Cerebellar cortex (tissue), 1 donor: ENCODE measurements around the gene NHLRC3.
"Not testable (repeated sequence)": the region's sequence is repeated elsewhere in the genome, so short reads cannot be mapped to it uniquely, and the experiment has no call there.

Experiments
- DNase-seq: peaks from one replicate; pipeline ENCODE4 v3.0.0-alpha.2; 2015; ENCODE audit warnings: low spot score

NHLRC3 gene

DNA sequence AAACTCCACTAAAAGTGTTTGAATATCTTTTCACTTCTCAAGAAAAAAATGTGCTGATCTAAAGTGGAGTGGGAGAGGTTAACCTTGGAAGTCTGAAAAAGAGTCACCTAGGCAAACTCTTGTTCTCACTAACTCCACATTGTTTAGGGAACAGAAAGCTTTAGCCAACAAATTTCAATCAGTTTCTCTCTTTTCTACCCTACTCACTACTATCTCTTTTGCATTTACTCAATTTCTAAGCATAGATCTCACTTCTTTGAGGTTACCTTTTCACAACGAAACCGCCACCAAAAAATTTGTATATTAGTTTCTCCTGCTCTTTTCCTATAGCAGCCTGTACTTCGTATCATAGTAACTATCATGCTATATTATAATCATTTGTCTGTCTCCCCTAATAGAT lies 6.3 kb downstream of the NHLRC3 start:
- no peak for DNase-seq

DNA sequence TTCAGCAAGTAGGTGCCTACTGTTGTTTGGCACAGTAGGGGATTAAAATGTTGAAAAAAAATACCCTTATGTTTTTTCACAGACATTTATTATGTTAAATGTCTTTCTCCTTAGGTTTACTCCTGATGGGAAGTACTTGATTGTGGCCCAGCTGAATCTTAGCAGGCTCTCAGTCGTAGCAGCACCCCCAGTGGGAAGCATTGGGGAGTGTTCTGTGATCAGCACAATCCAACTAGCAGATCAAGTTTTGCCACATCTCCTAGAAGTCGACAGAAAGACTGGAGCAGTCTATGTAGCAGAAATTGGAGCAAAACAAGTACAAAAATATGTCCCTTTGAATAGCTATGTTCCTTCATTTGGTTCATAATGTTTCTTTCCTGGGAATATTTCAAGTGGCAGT lies 9.3 kb downstream of the NHLRC3 start:
- DNase-seq = no peak

DNA sequence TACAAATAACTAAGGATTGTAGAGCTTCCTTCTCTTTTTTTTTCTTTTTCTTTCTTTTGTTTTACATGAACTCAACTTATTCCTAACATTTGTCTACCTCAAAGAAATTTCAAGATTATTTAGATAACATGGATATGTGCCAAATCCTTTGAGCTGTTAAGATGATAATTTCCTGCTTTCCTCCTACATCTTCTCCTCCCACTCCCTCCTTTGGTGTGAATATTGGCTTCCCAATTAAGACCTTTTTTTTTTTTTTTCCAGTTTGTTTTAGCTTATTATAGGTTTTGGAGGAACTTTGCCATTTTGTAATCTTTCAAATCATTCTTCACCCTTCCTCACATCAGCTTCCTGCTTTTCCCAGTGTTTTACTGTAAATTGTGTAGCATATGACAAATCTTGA lies 10.6 kb downstream of the NHLRC3 start:
- DNase-seq = no peak

DNA sequence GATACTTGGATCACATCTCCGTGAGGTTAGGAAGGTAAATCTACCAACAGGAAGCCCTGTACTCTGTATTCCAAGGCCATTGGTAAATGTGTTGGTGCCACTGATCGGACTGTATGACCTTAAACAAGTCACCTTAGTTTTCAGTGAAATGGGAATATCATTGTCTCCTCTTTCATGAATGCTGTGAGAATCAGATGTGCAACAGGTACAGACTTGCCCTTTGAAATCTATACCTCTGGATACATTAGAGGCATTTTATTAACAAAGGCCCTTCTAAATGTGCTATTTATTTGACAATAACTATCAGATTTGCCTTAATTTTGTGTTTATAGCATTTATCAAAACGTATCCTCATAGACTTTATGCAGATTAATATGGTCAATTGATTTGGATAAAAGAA lies 11.0 kb downstream of the NHLRC3 start:
- no peak for DNase-seq

DNA sequence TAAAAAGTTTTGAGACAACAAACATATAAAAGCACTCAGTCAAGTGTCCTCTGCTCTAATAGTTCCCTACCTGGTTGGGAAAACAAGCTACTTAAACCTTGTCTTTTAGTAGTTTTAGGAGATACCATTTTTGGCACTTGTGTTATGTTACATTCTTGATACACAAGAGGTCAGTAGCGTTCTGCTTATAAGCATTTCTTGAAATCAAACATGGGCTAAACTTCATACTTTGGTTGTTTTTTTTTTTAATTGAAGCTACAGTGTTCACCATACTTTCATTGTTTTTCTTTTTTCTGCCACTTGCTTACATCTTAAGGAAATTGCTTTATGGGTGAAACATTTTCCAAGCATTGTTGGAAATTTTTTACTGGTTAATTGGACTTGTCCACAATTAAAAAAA lies 12.9 kb downstream of the NHLRC3 start:
- DNase-seq = peak; percentile 72

DNA sequence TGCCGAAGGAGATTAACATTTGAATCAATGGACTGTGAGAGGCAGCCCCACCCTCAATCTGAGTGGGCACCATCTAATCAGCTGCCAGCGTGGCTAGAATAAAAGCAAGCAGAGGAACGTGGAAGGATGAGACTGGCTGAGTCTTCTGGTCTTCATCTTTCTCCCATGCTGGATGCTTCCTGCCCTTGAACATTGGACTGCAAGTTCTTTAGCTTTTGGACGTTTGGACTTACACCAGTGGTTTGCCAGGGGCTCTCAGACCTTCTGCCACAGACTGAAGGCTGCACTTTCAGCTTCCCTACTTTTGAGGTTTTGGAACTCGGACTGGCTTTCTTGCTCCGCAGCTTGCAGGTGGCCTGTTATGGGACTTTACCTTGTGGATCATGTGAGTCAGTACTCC lies 14.7 kb downstream of the NHLRC3 start:
- no peak for DNase-seq

DNA sequence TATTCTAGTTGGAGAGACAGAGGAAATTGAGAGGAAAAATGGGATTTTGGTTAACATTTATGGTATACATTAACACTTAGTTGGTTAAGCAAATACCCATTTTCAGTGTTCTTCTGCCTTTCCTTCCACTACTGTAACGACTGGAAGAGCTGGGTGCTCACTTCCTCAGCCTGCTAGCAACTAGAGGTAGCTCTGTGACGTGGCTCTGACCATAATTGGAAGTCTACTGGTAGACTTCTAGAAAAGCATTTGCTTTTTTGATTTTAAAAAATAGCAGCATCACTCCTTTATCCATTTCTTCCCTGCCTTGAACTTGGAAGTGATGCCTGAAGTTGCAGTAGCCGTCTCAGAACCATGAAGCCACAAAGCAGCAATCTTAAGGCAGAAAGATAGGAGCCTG lies 15.9 kb downstream of the NHLRC3 start:
- DNase-seq = no peak

DNA sequence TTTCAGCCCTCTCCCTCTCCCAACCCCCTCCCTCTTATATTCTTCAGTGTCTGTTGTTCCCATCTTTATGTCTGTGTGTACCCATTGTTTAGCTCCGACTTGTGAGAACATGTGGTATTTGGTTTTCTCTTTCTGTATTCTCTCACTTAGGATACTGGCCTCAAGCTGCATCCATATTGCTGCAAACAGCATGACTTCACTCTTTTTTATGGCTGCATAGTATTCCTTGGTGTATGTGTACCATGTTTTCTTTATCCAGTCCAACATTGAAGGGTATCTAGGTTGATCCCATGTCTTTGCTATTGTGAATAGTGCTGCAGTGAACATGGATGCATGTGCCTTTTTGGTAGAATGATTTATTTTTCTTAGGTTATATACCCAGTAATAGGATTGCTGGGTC lies 17.8 kb downstream of the NHLRC3 start:
- no peak for DNase-seq

DNA sequence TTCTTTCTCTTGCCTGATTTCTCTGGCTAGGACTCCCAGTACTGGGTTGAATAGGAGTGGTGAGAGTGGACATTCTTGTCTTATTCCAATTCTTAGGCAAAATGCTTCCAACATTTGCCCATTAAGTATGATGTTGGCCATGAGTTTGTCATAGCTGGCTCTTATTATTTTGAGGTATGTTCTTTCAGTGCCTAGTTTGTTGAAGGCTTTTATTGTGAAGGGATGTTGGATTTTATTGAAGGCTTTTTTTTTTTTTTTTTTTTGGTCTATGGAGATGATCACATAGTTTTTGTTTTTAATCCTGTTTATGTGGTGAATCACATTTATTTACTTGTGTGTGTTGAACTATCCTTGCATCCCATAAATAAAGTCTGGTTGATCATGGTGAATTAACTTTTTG lies 19.8 kb downstream of the NHLRC3 start:
- no peak for DNase-seq

DNA sequence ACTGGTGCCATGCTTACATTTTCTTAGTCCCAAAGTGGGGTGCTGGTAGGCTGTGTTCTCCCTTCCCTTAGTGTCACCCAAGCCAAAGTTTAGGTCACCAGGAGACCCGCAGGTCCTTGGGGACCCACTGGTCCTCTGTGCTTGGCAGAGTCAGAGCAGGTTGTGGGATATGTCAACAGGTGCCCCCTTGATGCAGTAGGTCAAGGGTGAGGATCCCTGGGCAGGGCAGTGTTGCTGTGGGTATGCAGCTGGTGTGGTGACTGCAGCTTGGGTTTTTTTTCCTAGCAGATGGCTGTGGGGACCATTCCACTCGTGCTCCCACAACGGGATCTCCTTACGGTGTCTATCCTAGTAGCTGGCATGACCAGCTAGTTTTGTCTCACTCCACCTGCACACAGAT lies 23.7 kb downstream of the NHLRC3 start:
- DNase-seq = no peak

DNA sequence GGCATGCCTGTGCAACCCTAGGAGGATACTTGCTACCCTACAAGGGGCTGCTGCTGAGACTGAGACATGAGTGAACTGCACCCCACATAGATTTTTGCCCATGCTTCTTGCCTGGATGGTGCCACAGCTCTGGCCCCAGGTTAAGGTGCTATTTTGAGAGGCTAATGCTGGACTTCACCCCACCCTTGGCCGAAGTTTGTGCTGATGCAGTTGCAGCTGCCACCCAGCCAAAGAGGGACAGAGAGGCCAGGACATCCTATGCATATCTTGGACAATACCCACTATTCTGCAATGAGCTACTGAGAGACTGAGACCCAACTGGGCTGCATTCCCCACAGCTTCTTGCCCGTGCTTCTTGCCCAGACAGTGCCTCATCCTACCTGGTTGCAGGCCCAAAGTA lies 34.6 kb downstream of the NHLRC3 start:
- DNase-seq = no peak

DNA sequence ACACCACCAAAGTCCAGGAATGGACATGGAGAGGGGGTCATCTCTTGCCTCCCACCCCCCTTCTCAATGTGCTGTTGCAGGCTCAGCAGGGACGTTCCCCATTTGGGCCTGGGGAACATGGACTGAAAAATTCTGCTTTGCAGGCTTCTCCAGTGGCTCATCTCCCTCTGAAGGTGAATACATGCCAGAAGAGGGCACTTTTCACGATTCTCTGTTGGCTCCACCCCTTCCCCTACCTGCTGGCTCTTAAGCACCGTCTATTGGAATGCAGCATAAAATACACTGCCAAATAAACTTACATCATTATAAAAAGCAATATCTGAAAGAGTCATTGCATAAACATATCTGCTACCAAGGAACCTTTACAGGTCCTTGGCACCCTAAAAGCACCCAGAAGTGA lies 35.7 kb downstream of the NHLRC3 start:
- no peak for DNase-seq

DNA sequence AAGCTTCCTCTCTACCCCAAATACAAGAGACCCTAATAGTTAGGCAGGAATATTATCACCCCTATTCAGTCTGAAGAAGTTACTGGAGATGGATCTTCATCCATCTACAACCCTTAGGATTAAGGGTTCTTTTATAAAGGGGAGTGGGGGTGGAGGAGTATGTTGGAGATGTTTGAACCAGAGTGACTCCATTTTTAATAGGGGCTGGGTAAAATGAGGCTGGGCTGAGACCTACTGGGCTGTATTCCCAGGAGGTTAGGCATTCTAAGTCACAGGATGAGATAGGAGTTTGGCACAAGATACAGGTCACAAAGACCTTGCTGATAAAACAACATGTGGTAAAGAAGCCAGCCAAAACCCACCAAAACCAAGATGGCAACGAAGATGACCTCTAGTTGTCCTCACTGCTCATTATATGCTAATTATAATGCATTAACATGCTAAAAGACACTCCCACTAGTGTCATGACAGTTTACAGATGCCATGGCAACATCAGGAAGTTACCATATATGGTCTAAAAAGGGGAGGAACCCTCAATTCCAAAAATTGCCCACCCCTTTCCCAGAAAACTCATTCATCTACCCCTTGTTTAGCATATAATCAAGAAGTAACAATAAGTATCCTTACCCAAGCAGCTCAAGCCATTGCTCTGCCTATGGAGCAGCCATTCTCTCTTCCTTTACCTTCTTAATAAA lies 48.1 kb downstream of the NHLRC3 start:
- not testable (repeated sequence) for DNase-seq

DNA sequence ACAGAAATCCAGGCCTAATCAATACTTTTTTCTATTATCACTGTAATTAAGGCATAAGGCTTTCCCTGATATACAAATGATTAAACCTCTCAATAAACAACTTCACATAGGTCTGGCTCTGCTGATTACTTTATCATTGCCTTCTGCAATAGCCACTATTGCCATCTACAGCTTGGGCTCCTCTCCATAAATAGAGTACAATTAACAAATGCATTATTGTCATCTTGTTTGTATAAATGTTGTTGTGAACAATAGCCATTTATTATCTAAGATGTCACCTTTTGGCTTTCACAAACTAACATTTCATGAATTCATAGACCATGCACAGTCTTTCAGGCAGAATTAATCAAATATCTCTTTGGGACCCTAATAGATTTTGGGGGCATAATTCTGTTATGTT lies 53.3 kb downstream of the NHLRC3 start:
- no peak for DNase-seq

DNA sequence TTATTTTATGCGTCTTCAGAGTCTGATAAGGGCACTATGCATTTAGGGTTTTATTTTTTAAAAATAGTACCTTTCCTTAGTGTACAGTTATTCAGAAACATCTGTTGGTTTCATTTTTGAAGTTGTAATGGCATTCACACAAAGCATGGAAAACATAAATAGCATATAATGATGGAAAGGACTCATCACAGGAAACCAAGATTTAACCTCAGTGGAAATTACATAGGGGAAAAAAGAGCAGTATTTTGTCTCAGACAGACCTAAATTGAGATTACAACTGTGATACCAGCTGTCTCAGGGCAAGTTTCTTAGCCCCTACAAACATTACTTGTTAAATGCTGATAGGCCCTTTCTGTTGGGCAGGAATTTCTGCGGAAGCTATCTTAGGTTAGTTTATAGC lies 57.2 kb downstream of the NHLRC3 start:
- DNase-seq = no peak

DNA sequence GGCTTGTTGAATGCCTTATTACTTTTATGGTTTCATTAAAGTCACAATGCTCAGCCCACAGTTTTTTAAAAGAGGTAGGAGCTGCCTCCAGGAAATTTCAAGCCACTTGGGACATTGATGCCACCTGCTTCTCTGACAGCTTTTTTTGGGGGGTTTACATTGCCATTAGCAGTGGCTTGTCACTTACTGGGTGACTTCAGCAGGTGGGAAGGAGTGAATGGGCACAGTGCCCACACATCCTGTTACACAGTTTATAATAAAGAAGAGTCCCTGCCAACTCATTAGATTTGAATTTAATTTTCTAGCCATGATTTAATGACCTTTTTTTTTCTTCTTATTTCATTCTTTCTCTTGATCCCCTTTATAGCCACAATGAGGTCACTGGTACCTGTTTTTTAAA lies 61.0 kb downstream of the NHLRC3 start:
- peak; percentile 41 for DNase-seq
